HEK293 (cell line): ENCODE measurements around the gene SETD2.
A peak's percentile ranks its signal among the peaks of the same experiment; 100 is the strongest.

ENCODE experiments used
- CTCF ChIA-PET: fragments of 350-600 bp; formaldehyde crosslinking; extraction: SDS; loops from one replicate; lab custom pipeline; 2021; ENCODE audit warnings: antibody characterized with exemption; lab: Yijun Ruan, JAX
- POLR2A ChIA-PET: fragments of 300-600 bp; formaldehyde crosslinking; extraction: SDS; loops from one replicate; lab custom pipeline; 2020; ENCODE audit warnings: antibody characterized with exemption, inconsistent platforms; lab: Yijun Ruan, JAX
- H3K27ac ChIP-seq: fragments of 200-500 bp; sonication (Bioruptor generic); 2 replicates; pipeline ENCODE4 v1.5.1; 2014; ENCODE audit warnings: low read depth, low read length, control low read depth, inconsistent platforms; ENCODE audit errors: extremely low read depth
- H3K36me3 ChIP-seq, 2 experiments: fragments of 200-500 bp in 1 of 2; sonication (Bioruptor generic) in 1 of 2; 1 replicate in 1 of 2; 2 replicates in 1 of 2; pipeline ENCODE4 v1.5.1; 2014 to 2017; ENCODE audit warnings: inconsistent platforms in 2 of 2, low read length in 2 of 2; ENCODE audit not compliant: control insufficient read depth in 2 of 2, insufficient read depth in 1 of 2
- H3K4me1 ChIP-seq: fragments of 200-500 bp; sonication (Bioruptor generic); 2 replicates; pipeline ENCODE4 v1.5.1; 2014; ENCODE audit warnings: mild to moderate bottlenecking, low read length, inconsistent platforms; ENCODE audit not compliant: control insufficient read depth, insufficient read depth
- H3K4me3 ChIP-seq: 2 replicates; pipeline ENCODE4 v1.5.1; 2011; ENCODE audit warnings: low read depth, mild to moderate bottlenecking, control low read depth, low read length, moderate library complexity
- H3K9me3 ChIP-seq: fragments of 200-500 bp; sonication (Bioruptor generic); 2 replicates; pipeline ENCODE4 v1.5.1; 2014; ENCODE audit warnings: low read depth, low read length, inconsistent platforms; ENCODE audit not compliant: control insufficient read depth, insufficient read depth
- BCL11A ChIP-seq: fragments of 450-650 bp; formaldehyde crosslinking; IDR thresholded peaks from 2 replicates; pipeline ENCODE4 v1.5.1; 2016; ENCODE audit warnings: low read depth, missing biosample characterization, missing genetic modification characterization
- HOXD13 ChIP-seq: sonication (generic); formaldehyde crosslinking; IDR thresholded peaks from 2 replicates; pipeline ENCODE4 v1.8.0; 2022; ENCODE audit warnings: missing genetic modification reagents, borderline replicate concordance
- KLF10 ChIP-seq: fragments of 450-650 bp; IDR thresholded peaks from 2 replicates; pipeline ENCODE4 v1.5.1; 2018; ENCODE audit warnings: missing biosample characterization, mild to moderate bottlenecking, missing genetic modification characterization
- SP7 ChIP-seq: fragments of 450-650 bp; formaldehyde crosslinking; IDR thresholded peaks from 2 replicates; pipeline ENCODE4 v1.5.1; 2016; ENCODE audit warnings: missing biosample characterization, missing genetic modification characterization
- TRIM28 ChIP-seq: IDR thresholded peaks from 2 replicates; pipeline ENCODE4 v1.6.1; 2011; ENCODE audit warnings: low read length, control low read depth, borderline replicate concordance
- ZBTB1 ChIP-seq: fragments of 450-650 bp; formaldehyde crosslinking; IDR thresholded peaks from 2 replicates; pipeline ENCODE4 v1.5.1; 2016; ENCODE audit warnings: missing biosample characterization, missing genetic modification characterization
- ZFP69B ChIP-seq: fragments of 450-650 bp; formaldehyde crosslinking; IDR thresholded peaks from 2 replicates; pipeline ENCODE4 v1.5.1; 2016; ENCODE audit warnings: missing biosample characterization, missing genetic modification characterization
- ZIC2 ChIP-seq: fragments of 450-650 bp; formaldehyde crosslinking; IDR thresholded peaks from 2 replicates; pipeline ENCODE4 v1.5.1; 2016; ENCODE audit warnings: missing biosample characterization, missing genetic modification characterization
- ZNF114 ChIP-seq: fragments of 450-650 bp; formaldehyde crosslinking; IDR thresholded peaks from 2 replicates; pipeline ENCODE4 v1.5.0; 2017; ENCODE audit warnings: missing biosample characterization, missing genetic modification characterization
- ZNF133 ChIP-seq: fragments of 450-650 bp; formaldehyde crosslinking; IDR thresholded peaks from 2 replicates; pipeline ENCODE4 v1.5.1; 2016; ENCODE audit warnings: missing biosample characterization, missing genetic modification characterization
- ZNF140 ChIP-seq: fragments of 450-650 bp; formaldehyde crosslinking; IDR thresholded peaks from 2 replicates; pipeline ENCODE4 v1.5.1; 2016; ENCODE audit warnings: missing biosample characterization, missing genetic modification characterization
- ZNF19 ChIP-seq: fragments of 450-650 bp; formaldehyde crosslinking; IDR thresholded peaks from 2 replicates; pipeline ENCODE4; 2016; ENCODE audit warnings: missing biosample characterization, missing genetic modification characterization, low read depth
- ZNF202 ChIP-seq: fragments of 450-650 bp; formaldehyde crosslinking; IDR thresholded peaks from 2 replicates; pipeline ENCODE4 v1.5.1; 2016; ENCODE audit warnings: missing biosample characterization, missing genetic modification characterization, borderline replicate concordance
- ZNF248 ChIP-seq: fragments of 450-650 bp; formaldehyde crosslinking; IDR thresholded peaks from 2 replicates; pipeline ENCODE4 v1.5.1; 2017; ENCODE audit warnings: missing biosample characterization, missing genetic modification characterization
- ZNF324 ChIP-seq: fragments of 450-650 bp; formaldehyde crosslinking; IDR thresholded peaks from 2 replicates; pipeline ENCODE4 v1.5.1; 2016; ENCODE audit warnings: missing biosample characterization, missing genetic modification characterization
- ZNF341 ChIP-seq: fragments of 450-650 bp; formaldehyde crosslinking; IDR thresholded peaks from 2 replicates; pipeline ENCODE4; 2016; ENCODE audit warnings: low read depth, missing biosample characterization, missing genetic modification characterization
- ZNF394 ChIP-seq: fragments of 450-650 bp; formaldehyde crosslinking; IDR thresholded peaks from 2 replicates; pipeline ENCODE4 v1.5.1; 2016; ENCODE audit warnings: missing biosample characterization, missing genetic modification characterization, mild to moderate bottlenecking, moderate library complexity, borderline replicate concordance
- ZNF426 ChIP-seq: fragments of 450-650 bp; formaldehyde crosslinking; IDR thresholded peaks from 2 replicates; pipeline ENCODE4 v1.5.1; 2017; ENCODE audit warnings: missing biosample characterization, missing genetic modification characterization, mild to moderate bottlenecking, inconsistent platforms, moderate library complexity
- ZNF514 ChIP-seq: fragments of 450-650 bp; formaldehyde crosslinking; IDR thresholded peaks from 2 replicates; pipeline ENCODE4 v1.5.1; 2016; ENCODE audit warnings: missing biosample characterization, missing genetic modification characterization
- ZNF548 ChIP-seq: fragments of 450-650 bp; formaldehyde crosslinking; IDR thresholded peaks from 2 replicates; pipeline ENCODE4 v1.5.1; 2016; ENCODE audit warnings: missing biosample characterization, missing genetic modification characterization
- ZNF843 ChIP-seq: fragments of 450-650 bp; formaldehyde crosslinking; IDR thresholded peaks from 2 replicates; pipeline ENCODE4 v1.5.1; 2016; ENCODE audit warnings: missing biosample characterization, missing genetic modification characterization
- TF ChIP-seq, protein P1 (sequence below): fragments of 450-650 bp; formaldehyde crosslinking; IDR thresholded peaks from 2 replicates; pipeline ENCODE4 v1.5.1; 2016; ENCODE audit warnings: missing biosample characterization, missing genetic modification characterization
- TF ChIP-seq, protein P2 (sequence below): fragments of 450-650 bp; formaldehyde crosslinking; IDR thresholded peaks from 2 replicates; pipeline ENCODE4 v1.5.1; 2016; ENCODE audit warnings: missing biosample characterization, missing genetic modification characterization
- TF ChIP-seq, protein P3 (sequence below): fragments of 450-650 bp; formaldehyde crosslinking; IDR thresholded peaks from 2 replicates; pipeline ENCODE4 v1.5.1; 2016; ENCODE audit warnings: missing biosample characterization, missing genetic modification characterization

The SETD2 gene

DNA sequence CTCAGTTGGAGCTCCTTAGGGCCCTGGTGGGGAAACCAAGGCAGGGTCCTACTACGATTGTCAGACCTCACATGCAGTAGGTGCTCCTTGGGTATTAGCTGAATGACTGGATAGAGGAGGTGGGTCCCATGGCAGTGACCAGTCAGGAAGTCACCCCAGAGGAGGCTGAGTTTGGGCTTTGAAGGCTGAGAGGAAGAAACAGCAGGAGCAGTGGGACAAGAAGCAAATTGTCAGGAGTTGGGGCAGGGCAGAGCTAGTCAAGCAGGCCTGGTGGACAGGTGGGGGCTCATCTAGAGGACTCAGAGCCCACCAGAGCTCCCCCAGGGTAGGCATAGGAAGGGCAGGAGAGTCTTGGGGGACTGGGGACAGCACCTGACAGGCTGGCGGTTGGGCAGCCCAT, 181.4 kb downstream of the SETD2 start:
- ChIA-PET CTCF (no interaction called here), POLR2A (no interaction called here)
- TF ChIP-seq ZNF324, result no peak
- no peak for TF ChIP-seq KLF10 (tag by site-specific recombination)
- TF ChIP-seq, protein P1, sequence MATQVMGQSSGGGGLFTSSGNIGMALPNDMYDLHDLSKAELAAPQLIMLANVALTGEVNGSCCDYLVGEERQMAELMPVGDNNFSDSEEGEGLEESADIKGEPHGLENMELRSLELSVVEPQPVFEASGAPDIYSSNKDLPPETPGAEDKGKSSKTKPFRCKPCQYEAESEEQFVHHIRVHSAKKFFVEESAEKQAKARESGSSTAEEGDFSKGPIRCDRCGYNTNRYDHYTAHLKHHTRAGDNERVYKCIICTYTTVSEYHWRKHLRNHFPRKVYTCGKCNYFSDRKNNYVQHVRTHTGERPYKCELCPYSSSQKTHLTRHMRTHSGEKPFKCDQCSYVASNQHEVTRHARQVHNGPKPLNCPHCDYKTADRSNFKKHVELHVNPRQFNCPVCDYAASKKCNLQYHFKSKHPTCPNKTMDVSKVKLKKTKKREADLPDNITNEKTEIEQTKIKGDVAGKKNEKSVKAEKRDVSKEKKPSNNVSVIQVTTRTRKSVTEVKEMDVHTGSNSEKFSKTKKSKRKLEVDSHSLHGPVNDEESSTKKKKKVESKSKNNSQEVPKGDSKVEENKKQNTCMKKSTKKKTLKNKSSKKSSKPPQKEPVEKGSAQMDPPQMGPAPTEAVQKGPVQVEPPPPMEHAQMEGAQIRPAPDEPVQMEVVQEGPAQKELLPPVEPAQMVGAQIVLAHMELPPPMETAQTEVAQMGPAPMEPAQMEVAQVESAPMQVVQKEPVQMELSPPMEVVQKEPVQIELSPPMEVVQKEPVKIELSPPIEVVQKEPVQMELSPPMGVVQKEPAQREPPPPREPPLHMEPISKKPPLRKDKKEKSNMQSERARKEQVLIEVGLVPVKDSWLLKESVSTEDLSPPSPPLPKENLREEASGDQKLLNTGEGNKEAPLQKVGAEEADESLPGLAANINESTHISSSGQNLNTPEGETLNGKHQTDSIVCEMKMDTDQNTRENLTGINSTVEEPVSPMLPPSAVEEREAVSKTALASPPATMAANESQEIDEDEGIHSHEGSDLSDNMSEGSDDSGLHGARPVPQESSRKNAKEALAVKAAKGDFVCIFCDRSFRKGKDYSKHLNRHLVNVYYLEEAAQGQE (tag by site-specific recombination), result no peak
- TF ChIP-seq ZNF426 (tag by site-specific recombination), result no peak
- no peak for TF ChIP-seq TRIM28
- no peak for TF ChIP-seq ZNF248 (tag by site-specific recombination)
- TF ChIP-seq ZNF548 (tag by site-specific recombination), result no peak
- TF ChIP-seq ZNF394, result no peak
- TF ChIP-seq, protein P2, sequence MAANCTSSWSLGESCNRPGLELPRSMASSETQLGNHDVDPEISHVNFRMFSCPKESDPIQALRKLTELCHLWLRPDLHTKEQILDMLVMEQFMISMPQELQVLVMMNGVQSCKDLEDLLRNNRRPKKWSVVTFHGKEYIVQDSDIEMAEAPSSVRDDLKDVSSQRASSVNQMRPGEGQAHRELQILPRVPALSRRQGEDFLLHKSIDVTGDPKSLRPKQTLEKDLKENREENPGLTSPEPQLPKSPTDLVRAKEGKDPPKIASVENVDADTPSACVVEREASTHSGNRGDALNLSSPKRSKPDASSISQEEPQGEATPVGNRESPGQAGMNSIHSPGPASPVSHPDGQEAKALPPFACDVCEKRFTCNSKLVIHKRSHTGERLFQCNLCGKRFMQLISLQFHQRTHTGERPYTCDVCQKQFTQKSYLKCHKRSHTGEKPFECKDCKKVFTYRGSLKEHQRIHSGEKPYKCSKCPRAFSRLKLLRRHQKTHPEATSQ, result no peak
- no peak for TF ChIP-seq ZNF514
- TF ChIP-seq ZNF843 (tag by site-specific recombination), result no peak
- no peak for TF ChIP-seq ZNF133 (tag by site-specific recombination)
- no peak for TF ChIP-seq BCL11A (tag by site-specific recombination)
- no peak for TF ChIP-seq ZIC2 (tag by site-specific recombination)
- no peak for TF ChIP-seq ZNF202 (tag by site-specific recombination)
- no peak for TF ChIP-seq ZFP69B (tag by site-specific recombination)
- no peak for TF ChIP-seq ZNF140 (tag by site-specific recombination)
- no peak for TF ChIP-seq ZBTB1 (tag by site-specific recombination)
- Histone ChIP-seq H3K27ac (no peak overlapping the region), H3K36me3 (no peaks in the 10 kb centered on the region), H3K9me3 (no peaks in the 10 kb centered on the region), H3K4me3 (no peak overlapping the region), H3K4me1 (no peaks in the 10 kb centered on the region)

DNA sequence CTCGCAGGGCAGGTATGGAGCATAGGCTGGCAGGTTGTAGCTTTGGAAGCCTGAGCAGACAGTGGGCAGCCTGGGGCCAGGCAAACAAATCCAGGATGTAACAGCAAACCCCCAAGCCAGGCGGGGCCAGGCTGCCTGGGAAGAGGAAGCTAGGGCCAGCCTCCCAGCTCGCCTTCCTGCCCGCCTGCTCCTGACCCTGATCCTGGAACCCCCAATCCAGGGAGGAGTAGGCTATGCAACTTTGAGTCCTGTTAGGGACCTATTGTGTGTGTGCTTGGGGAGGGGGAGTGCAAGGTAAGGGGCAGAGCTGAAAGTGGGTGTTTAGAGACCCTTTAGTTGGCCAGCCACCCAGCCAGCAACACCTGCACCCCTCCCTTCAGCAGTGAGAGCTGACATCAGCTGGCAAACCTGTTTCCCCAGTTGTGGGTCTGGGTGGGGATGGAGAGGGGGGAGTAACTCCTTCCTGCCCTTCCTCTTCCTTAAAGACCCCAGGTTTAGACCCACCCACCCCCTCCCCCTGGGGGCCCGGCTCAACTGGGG, 181.9 kb downstream of the SETD2 start:
- CTCF ChIA-PET, result no interaction called here
- POLR2A ChIA-PET, result no interaction called here
- Histone ChIP-seq H3K36me3 (no peaks in the 10 kb centered on the region), H3K4me3 (no peak overlapping the region), H3K9me3 (no peaks in the 10 kb centered on the region), H3K27ac (no peak overlapping the region), H3K4me1 (no peaks in the 10 kb centered on the region)
- no peak for TF ChIP-seq ZNF19 (tag by site-specific recombination)
- no peak for TF ChIP-seq SP7 (tag by site-specific recombination)
- no peak for TF ChIP-seq ZNF114 (tag by site-specific recombination)
- TF ChIP-seq, protein P3, sequence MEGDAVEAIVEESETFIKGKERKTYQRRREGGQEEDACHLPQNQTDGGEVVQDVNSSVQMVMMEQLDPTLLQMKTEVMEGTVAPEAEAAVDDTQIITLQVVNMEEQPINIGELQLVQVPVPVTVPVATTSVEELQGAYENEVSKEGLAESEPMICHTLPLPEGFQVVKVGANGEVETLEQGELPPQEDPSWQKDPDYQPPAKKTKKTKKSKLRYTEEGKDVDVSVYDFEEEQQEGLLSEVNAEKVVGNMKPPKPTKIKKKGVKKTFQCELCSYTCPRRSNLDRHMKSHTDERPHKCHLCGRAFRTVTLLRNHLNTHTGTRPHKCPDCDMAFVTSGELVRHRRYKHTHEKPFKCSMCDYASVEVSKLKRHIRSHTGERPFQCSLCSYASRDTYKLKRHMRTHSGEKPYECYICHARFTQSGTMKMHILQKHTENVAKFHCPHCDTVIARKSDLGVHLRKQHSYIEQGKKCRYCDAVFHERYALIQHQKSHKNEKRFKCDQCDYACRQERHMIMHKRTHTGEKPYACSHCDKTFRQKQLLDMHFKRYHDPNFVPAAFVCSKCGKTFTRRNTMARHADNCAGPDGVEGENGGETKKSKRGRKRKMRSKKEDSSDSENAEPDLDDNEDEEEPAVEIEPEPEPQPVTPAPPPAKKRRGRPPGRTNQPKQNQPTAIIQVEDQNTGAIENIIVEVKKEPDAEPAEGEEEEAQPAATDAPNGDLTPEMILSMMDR, result no peak
- no peak for TF ChIP-seq HOXD13 (CRISPR knock-in tag)
- peak; percentile 21; the same call in 1 of the 2 replicates for TF ChIP-seq ZNF341 (tag by site-specific recombination)
